GM19397 (cell line): ENCODE measurements around the gene CHN1.
A peak's percentile ranks its signal among the peaks of the same experiment; 100 is the strongest.

Experiments
- ATAC-seq: cut with Tn5 transposase; IDR thresholded peaks from one replicate; pipeline ENCODE4 v1.9.1; 2021; ENCODE audit warnings: mild to moderate bottlenecking, moderate library complexity; ENCODE audit not compliant: unreplicated experiment

Gene CHN1

DNA sequence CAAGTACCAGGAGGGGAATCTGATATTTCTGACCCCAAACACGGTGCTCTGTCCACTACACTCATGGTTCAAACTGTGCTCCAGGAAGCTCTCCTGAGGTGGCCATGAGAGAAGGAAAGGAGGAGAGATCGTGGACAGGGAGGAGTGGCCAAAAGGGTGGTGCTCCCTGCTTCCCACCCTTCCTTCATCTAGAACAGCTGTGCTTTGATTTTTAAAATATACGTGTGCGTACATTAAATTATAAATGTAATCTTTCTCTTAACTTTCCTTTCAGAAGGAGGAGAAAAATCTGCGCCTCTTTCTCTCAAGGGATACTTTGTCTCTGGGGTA is 232.7 kb downstream of the CHN1 start:
- ATAC-seq = no peak

DNA sequence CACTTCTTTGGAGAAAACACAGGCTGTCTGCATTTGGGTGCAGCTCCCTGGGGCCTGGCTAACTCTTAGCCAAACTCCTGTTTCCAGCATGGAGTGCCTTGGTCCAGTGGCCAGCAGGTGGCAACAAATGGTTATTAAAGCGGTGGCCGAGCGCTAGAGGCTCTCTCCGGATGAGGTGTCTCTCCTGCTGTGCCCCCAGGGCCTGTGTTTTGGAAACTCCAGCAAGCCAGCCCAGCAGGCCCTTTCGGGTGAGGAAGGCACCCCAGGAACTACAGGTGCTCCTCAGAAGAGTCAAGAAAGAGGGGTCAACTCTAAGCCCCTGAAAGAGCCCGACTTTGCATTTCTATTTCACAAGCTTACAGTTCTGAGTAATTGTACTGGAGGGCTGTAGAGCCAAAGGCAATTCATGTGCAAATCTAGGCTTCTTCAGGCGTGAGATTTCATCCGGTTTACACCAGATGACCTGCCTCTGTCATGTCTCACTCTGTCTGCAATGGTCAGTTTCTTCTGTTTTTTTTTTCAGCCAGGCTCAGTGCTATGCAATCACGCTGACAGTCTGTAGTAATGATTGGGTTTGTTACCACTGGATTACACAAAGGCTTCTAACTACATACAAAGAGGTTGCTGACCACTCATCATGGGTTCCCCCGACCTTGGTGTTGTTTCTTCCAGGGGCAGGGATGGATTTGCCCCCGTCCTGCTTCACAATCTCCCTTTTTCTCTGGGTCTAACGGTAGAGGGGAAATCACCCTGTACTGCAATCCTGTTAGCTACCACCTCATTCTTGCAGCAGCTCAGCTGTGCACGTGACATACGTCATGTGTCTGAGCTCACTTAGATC is 233.3 kb downstream of the CHN1 start:
- ATAC-seq = no peak

DNA sequence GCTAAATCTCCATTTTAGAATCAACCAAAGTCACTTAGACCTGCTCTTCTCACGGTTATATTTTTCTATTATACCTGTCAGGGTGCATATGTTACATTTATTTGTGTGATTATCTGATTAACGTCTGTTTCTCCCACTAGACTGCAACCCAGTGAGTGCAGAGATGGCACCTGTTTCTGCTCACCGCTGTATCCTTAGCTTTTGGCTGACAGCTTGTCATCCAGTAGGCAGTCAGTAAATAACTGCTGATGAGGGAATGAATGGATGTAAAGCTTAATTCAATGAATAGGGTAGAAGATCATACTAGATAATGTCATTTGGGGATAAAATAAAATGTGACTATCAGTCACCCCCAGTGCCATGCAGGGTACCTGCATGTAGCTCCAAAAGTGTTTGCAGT is 234.0 kb downstream of the CHN1 start:
- no peak for ATAC-seq

DNA sequence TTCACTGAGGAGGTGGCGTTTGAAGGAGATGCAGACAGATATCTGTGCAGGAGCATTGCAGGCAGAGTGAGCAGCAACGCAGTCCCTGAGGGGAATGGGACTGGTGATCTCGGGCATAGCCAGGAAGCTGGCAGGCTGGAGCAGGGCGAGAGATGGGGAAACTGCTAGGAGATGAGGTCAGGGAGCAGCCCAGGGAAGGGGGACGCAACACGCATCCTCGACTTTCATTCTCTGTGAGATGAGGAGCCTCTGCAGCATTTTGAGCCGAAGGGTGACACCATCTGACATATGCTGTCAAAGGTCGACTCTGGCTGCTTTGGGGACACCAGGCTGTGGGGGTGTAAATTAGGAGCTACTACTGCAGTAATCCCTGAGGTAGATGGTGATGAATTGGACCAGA is 236.6 kb downstream of the CHN1 start:
- ATAC-seq = no peak

DNA sequence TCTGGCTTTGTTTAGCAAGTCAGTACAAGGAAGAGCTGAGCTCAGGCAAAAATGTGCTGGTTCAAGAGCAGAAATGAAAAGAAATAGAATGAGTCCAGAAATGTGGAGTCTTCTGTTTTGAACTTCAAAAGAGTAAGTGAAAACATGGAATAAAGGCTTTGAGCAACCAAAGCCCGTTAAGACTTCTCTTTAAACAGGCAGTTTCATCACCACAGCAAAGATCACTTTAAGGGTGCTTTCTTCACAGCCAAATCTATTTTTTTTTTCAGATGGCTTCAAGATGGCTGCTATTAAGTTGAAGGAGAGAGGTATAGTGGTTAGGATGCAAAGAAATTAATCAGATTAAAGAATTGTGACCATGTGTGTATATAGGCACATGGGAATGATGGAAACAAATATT is 238.9 kb downstream of the CHN1 start:
- no peak for ATAC-seq

DNA sequence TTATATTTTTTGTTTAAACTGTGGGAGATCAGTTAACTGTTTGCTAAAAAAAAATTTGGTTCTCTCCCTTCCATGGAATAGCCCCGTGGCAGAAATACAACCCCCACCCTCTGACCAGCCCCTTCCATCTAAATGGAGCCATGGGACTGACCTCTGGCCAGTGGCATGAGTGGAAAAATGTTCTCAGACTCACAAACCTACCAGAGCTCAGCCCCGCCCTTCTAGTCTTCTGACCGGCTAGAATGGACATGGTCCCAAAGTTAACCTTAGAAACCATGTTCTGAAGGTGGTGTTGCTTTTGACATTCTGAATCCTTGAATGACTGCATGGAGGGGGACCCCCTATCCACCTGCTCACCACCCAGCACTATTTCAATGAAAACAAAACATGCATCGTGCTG is 239.6 kb downstream of the CHN1 start:
- no peak for ATAC-seq

DNA sequence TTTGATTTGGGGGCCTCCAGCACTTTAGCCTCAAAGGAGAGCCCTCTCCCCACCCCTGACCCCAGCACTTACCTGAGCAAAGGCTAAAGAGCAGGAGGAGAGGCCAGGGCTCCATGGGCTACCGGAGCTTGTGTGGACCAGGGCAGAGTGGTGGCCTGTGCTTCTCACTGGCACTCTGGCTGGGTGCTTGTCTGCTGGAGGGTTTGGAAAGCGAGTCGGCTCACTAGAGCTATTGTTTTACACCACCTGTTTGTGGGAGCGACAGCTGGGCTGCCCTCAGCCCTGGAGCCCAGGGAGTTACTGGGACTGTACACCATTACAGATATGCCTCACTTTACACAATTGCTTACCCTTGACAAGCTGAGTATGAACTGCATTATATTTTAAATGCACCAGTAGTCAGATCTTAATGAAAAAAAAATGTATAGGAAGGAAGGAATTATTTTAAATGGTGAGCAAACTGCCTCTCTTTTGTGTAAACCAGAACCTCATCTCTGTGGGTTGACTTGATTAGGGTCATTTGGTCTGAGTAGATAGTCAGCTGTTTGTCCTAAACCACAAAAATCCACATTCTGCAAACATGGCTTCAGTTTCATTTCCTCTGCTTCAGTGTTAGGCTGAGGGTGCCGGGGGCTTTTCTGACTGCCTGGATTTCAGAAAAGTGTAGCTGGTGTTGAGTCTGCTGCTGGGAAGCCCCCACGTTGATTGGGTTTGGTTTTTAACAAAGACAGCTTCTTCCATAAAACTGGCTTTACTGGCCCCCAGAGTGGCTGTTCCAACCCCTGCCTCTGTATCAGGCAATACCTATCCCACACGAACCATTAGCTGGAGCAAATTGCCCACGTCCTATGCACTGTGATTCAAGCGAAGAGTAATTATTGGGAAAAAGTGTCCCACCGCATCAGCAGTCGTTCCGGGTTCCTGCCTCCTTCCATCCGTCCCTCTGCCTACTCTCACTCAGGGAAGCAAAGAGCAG is 240.6 kb downstream of the CHN1 start, which contains the start of gene CHRNA1:
Gene CHRNA1 (minus strand): TSS at position 193 of the 976 bp plus-strand sequence. CDS start 78 bp downstream, at position 115.
- no peak for ATAC-seq

DNA sequence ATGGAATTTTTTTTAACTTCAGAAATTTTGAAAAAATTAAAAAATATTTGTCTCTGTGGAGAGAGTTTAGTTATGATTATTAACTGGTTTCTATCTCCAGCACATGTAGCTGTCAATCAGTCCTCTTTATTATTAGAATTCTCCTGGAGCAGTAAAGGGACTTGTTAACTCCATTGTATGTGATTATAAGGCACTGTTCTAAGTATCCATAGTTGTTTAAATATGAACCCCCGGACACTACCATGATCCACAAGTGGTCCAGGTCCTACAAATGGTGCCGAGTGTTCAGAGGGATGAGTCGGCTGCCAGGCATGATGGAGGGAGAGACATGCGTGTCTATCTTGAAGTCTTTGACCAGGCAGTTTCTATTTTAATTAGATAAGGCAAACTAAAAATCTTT is 241.4 kb downstream of the CHN1 start:
- ATAC-seq = no peak

DNA sequence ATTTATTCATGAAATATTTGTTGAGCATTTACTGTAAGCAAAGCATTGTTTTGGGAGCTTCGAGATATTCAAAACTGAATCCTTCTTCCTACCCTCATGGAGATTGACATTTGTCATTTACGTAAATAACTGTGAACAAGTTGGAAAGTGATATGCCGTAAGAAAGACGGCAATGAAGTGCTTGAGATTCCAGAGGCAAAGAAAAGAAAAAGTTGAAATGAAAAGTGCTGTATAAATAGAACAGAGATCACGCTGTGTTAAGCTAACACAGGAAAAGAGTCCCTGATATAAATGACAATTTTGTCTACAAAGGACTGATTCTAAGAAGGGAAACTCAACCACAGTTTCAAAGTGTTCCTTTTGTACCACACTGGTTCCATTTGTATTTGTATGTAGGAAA is 242.7 kb downstream of the CHN1 start:
- ATAC-seq = no peak

DNA sequence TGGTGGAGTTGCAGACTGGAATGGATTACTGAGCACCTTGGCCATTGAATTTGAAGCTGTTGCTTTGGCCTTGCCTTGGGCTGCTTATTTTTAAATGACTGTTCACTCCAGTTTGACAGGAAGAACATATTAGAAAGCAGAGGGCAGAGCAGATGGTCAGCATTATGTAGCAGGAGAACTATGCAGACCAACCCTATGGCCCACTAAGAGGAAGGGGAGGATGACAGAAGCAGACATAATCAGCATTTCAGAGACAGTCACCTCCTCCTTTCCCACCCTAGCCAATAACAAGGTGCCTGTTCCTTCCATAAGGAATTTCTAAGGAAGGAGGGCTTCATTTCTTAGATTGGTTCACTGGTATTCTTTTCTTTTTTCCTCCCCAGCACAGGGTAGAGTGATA is 243.3 kb downstream of the CHN1 start:
- ATAC-seq = no peak

DNA sequence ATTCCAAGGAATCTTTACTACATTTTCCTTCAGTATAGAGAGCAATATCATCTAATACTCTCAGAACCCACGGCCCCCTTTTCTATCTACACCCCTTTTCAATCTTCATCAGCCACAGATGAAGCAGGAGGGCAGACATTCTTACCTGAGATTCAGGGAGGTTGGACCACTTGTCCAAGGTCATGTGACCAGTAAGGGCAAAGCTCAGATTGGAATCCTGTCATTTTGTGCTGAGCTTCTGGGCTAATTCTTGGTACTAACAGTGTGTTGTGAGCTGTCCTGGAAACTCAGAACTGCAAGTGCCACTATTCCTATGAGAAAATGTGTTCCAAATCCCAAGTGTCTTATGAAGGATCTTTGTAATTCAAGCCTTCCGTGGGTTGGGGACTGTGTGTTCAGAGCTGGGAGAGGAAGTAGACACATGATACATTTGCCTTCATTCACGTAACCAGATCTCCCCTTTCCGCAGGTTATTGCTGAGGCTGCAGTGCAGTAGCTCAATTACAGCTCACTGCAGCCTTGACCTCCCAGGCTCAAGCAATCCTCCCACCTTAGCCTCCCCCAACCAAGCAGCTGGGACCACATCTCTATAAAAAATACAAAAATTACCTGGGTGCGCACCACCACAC is 244.2 kb downstream of the CHN1 start:
- no peak for ATAC-seq

DNA sequence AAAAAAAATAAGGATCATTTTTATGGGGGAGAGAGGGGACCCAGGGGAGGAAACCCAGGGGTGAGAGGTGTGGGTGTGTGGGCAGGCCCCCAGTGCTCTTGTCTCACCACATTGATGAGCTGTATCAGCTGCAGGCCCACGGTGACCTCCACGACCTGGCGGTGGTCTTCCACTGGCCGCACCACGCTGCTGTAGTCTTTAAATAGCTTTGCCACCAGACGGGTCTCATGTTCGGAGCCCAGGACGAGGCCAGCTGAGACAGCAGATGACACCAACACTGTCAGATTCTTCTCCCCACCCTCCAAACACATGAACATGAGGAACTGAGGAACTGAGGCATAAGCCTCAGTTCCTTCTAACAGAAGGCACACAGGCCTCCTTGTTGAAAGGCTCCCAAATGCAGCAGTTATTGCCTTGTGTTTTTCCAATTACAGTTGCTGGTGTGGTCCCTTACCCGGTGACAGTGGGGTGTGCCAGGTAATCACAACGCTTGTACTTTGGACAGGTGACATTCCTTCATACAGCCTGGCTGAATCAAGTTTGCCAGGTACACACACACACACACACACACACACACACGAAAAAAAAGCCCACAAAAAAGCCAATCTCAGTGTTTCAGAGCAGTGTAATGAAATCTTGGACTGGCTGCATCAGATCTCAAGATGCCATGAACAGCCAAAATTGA is 245.7 kb downstream of the CHN1 start:
- no peak for ATAC-seq

DNA sequence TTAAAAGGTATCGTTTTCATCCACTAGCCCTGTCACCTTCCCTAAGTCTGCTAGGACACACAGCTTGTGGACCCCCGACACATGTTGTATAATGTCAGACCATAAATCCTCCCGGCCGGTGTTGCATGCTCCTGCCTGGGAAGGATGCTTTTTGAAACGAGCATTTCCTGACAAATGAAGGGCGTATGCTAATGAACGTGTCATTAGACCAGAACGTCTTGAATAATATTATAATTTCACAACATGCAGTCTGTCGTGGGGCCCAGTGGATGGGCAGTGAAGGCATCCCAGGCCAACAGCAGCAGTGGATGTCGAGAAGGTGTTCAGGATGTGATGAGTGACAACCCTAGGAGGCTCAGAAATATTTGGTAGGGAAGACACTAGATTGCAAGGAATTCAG is 248.4 kb downstream of the CHN1 start:
- ATAC-seq = no peak

DNA sequence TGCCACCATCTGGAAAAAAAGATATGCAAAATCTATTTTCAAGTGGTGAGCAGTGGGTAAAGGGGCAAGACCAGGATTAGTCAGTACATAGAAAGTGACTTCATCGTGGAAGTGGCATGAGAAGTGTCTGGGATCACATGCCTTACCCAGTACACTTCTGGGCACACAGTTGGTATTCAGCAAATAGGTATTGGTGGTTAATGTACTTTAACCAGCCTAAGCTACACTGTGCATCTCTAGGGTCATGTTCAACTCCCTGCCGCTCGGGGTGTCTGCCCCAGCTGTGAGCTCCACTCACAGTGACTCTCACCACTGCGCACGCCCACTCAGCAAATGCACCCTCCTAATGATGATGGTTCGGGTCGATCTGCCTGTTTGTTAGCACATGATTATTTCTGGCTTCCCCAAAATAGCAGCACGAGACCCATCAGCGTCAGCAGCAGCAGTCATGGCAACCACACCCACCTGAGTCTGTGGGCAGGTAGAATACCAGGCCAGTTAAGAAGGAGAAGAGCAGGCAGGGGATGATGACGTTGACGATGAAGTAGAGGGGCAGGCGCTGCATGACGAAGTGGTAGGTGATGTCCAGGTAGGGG is 252.0 kb downstream of the CHN1 start:
- ATAC-seq = peak; percentile 20

DNA sequence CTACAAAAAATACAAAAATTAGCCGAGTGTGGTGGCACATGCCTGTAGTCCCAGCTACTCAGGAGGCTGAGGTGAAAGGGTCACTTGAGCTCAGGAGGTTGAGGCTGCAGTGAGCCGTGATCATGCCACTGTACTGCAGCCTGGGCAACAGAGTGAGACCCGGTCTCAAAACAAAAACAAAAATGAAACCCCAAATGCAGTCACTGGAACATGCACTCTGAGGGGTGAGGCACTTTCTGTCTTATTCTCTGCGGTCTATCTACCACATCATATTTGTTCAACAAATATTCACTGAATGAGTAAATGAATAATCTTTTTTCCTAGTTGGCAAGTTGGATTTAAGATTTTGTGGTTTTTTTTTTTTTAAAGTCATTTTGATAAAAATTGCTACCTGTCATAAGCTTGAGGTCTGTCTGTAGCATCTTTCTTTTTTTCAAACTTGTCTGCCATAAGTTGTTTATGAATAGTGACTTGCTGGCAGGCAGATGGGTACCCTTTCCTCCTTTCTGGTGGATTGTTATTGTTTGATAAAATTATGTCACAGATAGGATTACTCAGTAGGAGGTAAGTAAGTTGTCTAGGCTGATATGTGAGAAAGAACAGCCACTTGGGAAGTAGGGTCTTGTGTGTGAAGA is 252.7 kb downstream of the CHN1 start:
- peak; percentile 80 for ATAC-seq

DNA sequence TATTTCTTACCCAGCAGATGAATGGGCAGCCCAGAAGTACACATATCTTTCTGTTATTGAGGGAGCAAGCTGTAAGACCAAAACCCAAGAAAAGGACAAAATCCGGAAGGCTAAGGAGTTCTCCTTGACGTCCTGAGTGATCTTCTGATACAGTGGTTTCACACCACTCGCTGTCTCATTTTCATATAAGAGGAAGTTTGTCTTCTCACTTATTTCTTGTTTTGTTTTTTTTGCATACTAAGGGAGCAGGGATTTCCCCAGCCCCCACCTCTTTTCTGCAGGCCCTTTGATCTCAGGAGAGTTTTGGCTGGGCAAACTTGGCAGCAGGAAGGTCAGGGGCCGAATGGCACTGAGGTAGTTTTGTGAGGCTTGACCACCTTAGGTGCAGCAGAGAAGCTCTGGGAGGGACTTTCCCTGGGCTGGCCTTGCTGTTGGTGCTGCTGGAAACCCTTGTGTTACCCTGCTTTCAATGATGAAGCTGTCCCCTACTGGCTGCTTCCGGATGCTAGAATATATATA is 254.2 kb downstream of the CHN1 start:
- peak; percentile 35 for ATAC-seq

DNA sequence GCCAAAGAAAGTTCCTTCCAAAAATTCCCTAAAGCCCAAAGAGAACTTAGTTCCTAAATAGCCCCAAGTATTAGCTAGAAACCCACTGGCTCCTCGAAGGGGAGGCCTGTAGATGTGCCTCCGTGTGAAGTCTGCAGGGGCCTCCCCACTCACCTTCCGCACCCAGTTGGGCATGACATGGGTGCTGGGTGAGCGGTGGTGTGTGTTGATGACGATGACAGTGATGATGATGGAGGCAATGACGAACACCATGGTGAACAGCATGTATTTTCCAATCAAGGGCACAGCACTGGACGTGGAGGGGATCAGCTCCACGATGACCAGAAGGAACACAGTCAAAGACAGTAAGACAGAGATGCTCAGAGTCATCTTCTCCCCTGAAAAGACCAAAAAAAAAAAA is 255.4 kb downstream of the CHN1 start:
- no peak for ATAC-seq

DNA sequence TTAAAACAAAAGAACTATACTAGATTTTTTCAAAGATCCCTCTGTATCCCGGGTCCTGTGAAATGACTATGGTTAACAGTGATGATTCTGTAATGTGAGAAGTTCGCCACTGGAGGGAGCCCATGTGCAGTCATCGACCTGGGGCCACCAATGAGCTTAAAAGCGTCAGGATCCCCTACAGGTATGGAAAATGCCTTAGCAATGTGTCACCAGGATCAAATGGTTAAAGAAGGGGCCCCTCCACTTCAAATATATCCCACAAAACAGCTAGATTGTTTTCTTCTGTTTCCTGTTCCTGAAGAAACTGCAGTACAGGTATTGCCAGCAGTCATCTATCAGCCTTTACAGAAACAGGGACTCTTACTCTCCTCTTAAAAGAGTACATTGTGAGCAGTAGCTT is 256.2 kb downstream of the CHN1 start:
- ATAC-seq = no peak
